HEK293 (cell line): Measurements from ENCODE around the gene DLD.

Source experiments
- BCL11B ChIP-seq: fragments of 450-650 bp; formaldehyde crosslinking; IDR thresholded peaks from 2 replicates; pipeline ENCODE4 v1.5.1; 2016; ENCODE audit warnings: low read depth, missing biosample characterization, missing genetic modification characterization
- RBAK ChIP-seq: fragments of 450-650 bp; formaldehyde crosslinking; IDR thresholded peaks from 2 replicates; pipeline ENCODE4 v1.5.1; 2016; ENCODE audit warnings: missing biosample characterization, missing genetic modification characterization
- ZNF548 ChIP-seq: fragments of 450-650 bp; formaldehyde crosslinking; IDR thresholded peaks from 2 replicates; pipeline ENCODE4 v1.5.1; 2016; ENCODE audit warnings: missing biosample characterization, missing genetic modification characterization
- ZNF561 ChIP-seq: fragments of 450-650 bp; IDR thresholded peaks from 2 replicates; pipeline ENCODE4 v1.5.1; 2018; ENCODE audit warnings: missing biosample characterization, missing genetic modification characterization, borderline replicate concordance
- ZNF837 ChIP-seq: fragments of 450-650 bp; formaldehyde crosslinking; IDR thresholded peaks from 2 replicates; pipeline ENCODE4 v1.5.1; 2016; ENCODE audit warnings: missing biosample characterization, missing genetic modification characterization
- ZSCAN23 ChIP-seq: fragments of 450-650 bp; formaldehyde crosslinking; IDR thresholded peaks from 2 replicates; pipeline ENCODE4 v1.5.1; 2016; ENCODE audit warnings: missing biosample characterization, missing genetic modification characterization
- TF ChIP-seq, protein P1 (sequence below): fragments of 450-650 bp; formaldehyde crosslinking; IDR thresholded peaks from 2 replicates; pipeline ENCODE4 v1.5.1; 2016; ENCODE audit warnings: missing biosample characterization, missing genetic modification characterization

DNA sequence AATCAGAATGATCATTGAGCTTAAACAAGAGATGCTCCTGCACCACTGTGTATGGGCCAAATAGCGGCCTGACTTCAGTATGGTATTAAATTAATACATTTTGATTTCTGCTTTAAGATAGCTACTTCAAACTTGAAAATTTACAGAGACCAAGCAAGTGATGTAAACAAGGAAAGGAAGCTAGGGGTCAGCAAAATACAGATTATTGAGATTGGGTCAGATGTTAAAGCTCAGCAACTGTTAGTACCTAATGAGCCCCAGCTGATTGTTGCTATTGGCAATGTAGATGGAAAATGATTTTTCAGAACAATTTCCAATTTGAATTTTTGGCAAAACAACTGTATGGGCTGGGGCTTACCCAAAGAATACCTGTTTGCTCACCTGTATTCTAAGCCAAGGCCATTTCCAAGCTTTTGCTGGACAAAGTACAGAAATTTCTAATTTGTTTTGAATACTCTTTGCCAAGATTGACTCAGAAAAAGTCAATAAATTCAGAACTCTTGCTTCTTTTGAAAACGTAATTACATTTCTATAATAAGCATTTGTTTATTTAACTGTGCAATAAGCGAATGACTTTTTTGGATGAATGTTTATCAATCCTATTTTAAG lies 23.0 kb upstream of the DLD start:
- no peak for TF ChIP-seq ZNF561 (tag by site-specific recombination)
- TF ChIP-seq BCL11B, result no peak
- no peak for TF ChIP-seq ZSCAN23 (tag by site-specific recombination)
- no peak for TF ChIP-seq ZNF837 (tag by site-specific recombination)
- TF ChIP-seq, protein P1, sequence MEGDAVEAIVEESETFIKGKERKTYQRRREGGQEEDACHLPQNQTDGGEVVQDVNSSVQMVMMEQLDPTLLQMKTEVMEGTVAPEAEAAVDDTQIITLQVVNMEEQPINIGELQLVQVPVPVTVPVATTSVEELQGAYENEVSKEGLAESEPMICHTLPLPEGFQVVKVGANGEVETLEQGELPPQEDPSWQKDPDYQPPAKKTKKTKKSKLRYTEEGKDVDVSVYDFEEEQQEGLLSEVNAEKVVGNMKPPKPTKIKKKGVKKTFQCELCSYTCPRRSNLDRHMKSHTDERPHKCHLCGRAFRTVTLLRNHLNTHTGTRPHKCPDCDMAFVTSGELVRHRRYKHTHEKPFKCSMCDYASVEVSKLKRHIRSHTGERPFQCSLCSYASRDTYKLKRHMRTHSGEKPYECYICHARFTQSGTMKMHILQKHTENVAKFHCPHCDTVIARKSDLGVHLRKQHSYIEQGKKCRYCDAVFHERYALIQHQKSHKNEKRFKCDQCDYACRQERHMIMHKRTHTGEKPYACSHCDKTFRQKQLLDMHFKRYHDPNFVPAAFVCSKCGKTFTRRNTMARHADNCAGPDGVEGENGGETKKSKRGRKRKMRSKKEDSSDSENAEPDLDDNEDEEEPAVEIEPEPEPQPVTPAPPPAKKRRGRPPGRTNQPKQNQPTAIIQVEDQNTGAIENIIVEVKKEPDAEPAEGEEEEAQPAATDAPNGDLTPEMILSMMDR (tag by site-specific recombination), result no peak
- no peak for TF ChIP-seq ZNF548 (tag by site-specific recombination)
- TF ChIP-seq RBAK (tag by site-specific recombination), result no peak
